CD4-positive, CD25-positive, alpha-beta regulatory T cell (primary cell): ENCODE data around the gene SEMA5A. TPM values are rescaled to one million over a fixed set of nuclear protein-coding genes. Genes with fewer than 3 reads are reported as not detected.

Experiments used
- ATAC-seq, 2 donors: fragments of 150-1000 bp; cut with Tn5 transposase; one replicate each; pipeline ENCODE4 v1.10.0; 2021; ENCODE audit warnings: low read depth in 2 of 2, moderate number of reproducible peaks in 2 of 2, moderate library complexity in 1 of 2
- DNase-seq, 3 donors: peaks; one replicate each; pipeline versions ENCODE4 v3.0.0 to v3.0.0-alpha.2; 2012 to 2022; ENCODE audit warnings: mixed read lengths in 1 of 3
- H3K27ac ChIP-seq: one replicate; pipeline ENCODE4 v1.7.0; 2013; ENCODE audit warnings: mild to moderate bottlenecking, low read length; ENCODE audit not compliant: insufficient read depth, poor library complexity, severe bottlenecking
- H3K27me3 ChIP-seq: one replicate; pipeline ENCODE4 v1.7.0; 2013; ENCODE audit warnings: low read length; ENCODE audit not compliant: control insufficient read depth, insufficient read depth
- H3K36me3 ChIP-seq: one replicate; pipeline ENCODE4 v1.7.0; 2013; ENCODE audit warnings: mild to moderate bottlenecking, low read length, moderate library complexity; ENCODE audit not compliant: control insufficient read depth, insufficient read depth
- H3K4me1 ChIP-seq: 2 replicates; pipeline ENCODE4 v1.7.0; 2013; ENCODE audit warnings: mild to moderate bottlenecking, low read length; ENCODE audit not compliant: insufficient read depth, control insufficient read depth, poor library complexity, severe bottlenecking
- H3K4me3 ChIP-seq: one replicate; pipeline ENCODE4 v1.7.0; 2013; ENCODE audit warnings: low read depth, mild to moderate bottlenecking, low read length, moderate library complexity
- H3K9me3 ChIP-seq, 2 experiments: 1 replicate in 1 of 2; 2 replicates in 1 of 2; pipeline ENCODE4 v1.7.0; 2013; ENCODE audit warnings: low read length in 2 of 2, mild to moderate bottlenecking in 1 of 2, moderate library complexity in 1 of 2; ENCODE audit not compliant: control insufficient read depth in 2 of 2
- H3K27ac Mint-ChIP-seq, 3 donors: one replicate each; pipeline ENCODE4 v1.8.0; 2020 to 2022; ENCODE audit warnings: mild to moderate bottlenecking in 3 of 3, mixed read lengths in 3 of 3, moderate library complexity in 2 of 3
- H3K27me3 Mint-ChIP-seq: one replicate; pipeline ENCODE4 v1.8.0; 2022; ENCODE audit warnings: mild to moderate bottlenecking, mixed read lengths
- H3K36me3 Mint-ChIP-seq: one replicate; pipeline ENCODE4 v1.8.0; 2020; ENCODE audit warnings: mixed read lengths
- H3K4me1 Mint-ChIP-seq, 4 donors: one replicate each; pipeline ENCODE4 v1.8.0; 2020 to 2022; ENCODE audit warnings: mixed read lengths in 4 of 4, mild to moderate bottlenecking in 1 of 4
- H3K4me3 Mint-ChIP-seq, 4 donors: one replicate each; pipeline ENCODE4 v1.8.0; 2020 to 2022; ENCODE audit warnings: mild to moderate bottlenecking in 4 of 4, mixed read lengths in 4 of 4, moderate library complexity in 3 of 4
- H3K9me3 Mint-ChIP-seq, 7 donors: one replicate each; pipeline ENCODE4 v1.8.0; 2020 to 2022; ENCODE audit warnings: mixed read lengths in 7 of 7, mild to moderate bottlenecking in 3 of 7, moderate library complexity in 2 of 7
- polyA plus RNA-seq, 4 donors: library from polyadenylated mRNA; unstranded; fragments of 300-500 nt; fragmentation: Illumina TruSeq; gene quantifications; one replicate each; pipeline ENCODE4 v1.2.3, GENCODE V29; 2021
- total RNA-seq: library from RNA; stranded (reverse); gene quantifications from one replicate; pipeline ENCODE4 v1.2.3, GENCODE V29; 2022

SEMA5A gene
- total and polyA plus RNA-seq, 5 donors from 2014 or later = 0.22 to 2.8 (median 0.31) TPM; not detected in 2

DNA sequence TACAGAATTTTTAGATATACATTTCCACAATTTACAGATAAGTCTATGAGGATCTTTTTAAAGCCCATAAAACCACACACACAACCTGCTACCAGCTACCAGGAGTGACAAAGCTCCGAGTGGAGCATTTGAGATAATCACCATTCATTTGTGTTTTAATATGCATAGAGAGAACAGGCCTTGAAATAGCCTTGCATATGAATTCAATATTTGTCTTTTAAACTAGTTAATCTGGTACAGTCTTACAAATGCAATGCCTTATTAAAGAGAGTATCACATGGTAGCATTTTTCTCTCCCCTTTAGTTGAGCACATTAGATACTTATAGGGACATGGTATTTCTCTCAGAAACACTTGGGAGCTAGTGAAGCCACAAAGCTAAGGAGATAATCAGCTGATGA, 49.1 kb downstream of the SEMA5A start:
- DNase-seq (no peak), ATAC-seq (no peak)
- Mint-ChIP-seq H3K27me3 (no peaks in the 10 kb centered on the region), H3K36me3 (no peaks in the 10 kb centered on the region), H3K9me3 (peaks cover 0 to 9% (median 0%) of the 10 kb centered on the region in 7 donors), H3K27ac (no peak overlapping the region), H3K4me1 (no peaks in the 10 kb centered on the region), H3K4me3 (no peak overlapping the region)
- no peak overlapping the region for H3K4me3 ChIP-seq
- H3K36me3 ChIP-seq = no peaks in the 10 kb centered on the region
- no peaks in the 10 kb centered on the region for H3K4me1 ChIP-seq
- no peaks in the 10 kb centered on the region for H3K27me3 ChIP-seq
- no peaks in the 10 kb centered on the region for H3K9me3 ChIP-seq
- H3K27ac ChIP-seq = no peak overlapping the region

DNA sequence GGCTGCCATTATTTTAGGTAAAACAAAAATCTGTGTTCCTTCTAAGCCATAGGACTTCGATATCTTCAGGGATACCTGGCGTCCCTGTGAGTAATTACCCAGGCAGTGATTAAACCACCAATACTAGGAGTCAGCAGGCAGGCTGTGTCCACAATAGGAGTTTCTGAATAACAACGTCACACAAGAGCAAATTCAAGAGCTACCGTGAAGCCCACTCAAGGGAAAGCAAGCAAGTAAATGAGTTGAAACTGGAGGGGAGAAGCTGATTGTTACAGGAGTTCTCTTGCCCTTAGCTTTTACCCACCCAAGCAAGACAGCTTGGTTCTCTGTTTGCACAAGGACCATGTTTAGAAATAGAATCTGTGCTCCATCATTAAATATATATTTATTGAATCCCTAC, 50.8 kb downstream of the SEMA5A start:
- no peak overlapping the region for H3K4me3 Mint-ChIP-seq
- ATAC-seq (no peak), DNase-seq (no peak)
- peaks cover 0 to 6% (median 0%) of the 10 kb centered on the region in 7 donors for H3K9me3 Mint-ChIP-seq
- Histone ChIP-seq H3K36me3 (no peaks in the 10 kb centered on the region), H3K27me3 (no peaks in the 10 kb centered on the region), H3K27ac (no peak overlapping the region), H3K4me3 (no peak overlapping the region), H3K9me3 (no peaks in the 10 kb centered on the region), H3K4me1 (no peaks in the 10 kb centered on the region)
- no peaks in the 10 kb centered on the region for H3K4me1 Mint-ChIP-seq
- no peaks in the 10 kb centered on the region for H3K36me3 Mint-ChIP-seq
- H3K27ac Mint-ChIP-seq = no peak overlapping the region
- no peaks in the 10 kb centered on the region for H3K27me3 Mint-ChIP-seq

DNA sequence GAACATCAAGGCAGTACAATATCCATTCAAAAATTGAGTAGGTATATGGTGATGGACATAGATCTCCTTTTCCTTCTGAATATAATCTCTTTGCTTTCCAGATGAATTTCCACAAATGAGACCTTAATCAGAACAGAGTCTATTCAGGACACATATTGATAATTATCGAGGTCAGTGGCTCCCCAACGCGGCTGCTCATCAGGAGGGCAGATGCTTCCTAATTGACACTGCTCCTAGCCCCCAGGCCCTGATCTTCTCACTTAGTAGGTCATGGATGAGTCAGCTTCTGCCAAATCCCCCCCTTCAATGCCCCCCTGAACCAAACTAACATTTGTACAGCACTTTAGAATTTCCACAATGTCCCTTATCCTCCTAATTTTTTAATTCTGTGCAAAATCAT, 51.6 kb downstream of the SEMA5A start:
- H3K36me3 Mint-ChIP-seq = no peaks in the 10 kb centered on the region
- H3K27me3 Mint-ChIP-seq = no peaks in the 10 kb centered on the region
- peaks cover 0 to 6% (median 0%) of the 10 kb centered on the region in 7 donors for H3K9me3 Mint-ChIP-seq

DNA sequence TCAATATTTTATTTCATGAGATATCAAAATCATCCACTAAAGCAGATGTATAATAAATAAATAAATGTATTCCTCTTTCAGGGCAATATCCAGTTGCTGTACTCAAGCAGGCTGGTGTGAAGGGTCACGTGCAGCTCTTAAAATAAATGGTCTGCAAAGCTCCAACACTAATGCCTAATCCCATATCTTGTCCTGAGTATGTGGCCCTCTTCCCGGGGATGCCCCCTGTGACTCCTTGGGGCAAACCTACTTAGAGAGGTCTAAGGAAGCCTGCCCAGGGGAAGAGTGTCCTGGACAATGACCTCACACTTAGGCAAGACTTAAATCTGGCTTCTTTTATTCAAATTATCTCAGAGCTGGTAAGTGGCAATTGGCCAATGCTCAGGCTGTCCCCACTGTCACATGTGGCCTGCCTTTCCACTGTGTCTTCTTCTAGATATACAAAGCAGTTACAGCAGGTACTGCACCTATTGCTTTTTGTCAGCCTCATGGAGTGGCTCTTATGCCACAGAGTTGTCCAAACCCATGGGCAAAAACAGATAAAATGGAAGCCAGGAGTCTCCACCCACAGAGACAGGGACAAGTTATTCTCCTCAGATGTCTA, 55.3 kb downstream of the SEMA5A start:
- H3K36me3 Mint-ChIP-seq = no peaks in the 10 kb centered on the region
- H3K27me3 Mint-ChIP-seq = no peaks in the 10 kb centered on the region
- H3K4me1 Mint-ChIP-seq = no peaks in the 10 kb centered on the region
- H3K27ac ChIP-seq = no peak overlapping the region
- H3K4me1 ChIP-seq = no peaks in the 10 kb centered on the region
- H3K36me3 ChIP-seq = no peaks in the 10 kb centered on the region
- no peak overlapping the region for H3K4me3 Mint-ChIP-seq
- H3K4me3 ChIP-seq = no peak overlapping the region
- peaks cover 0 to 6% (median 2%) of the 10 kb centered on the region in 7 donors for H3K9me3 Mint-ChIP-seq
- H3K27ac Mint-ChIP-seq = no peak overlapping the region
- no peak for ATAC-seq
- no peaks in the 10 kb centered on the region for H3K27me3 ChIP-seq
- no peak for DNase-seq
- no peaks in the 10 kb centered on the region for H3K9me3 ChIP-seq

More for the DNA sequence above, 51.6 kb downstream of the SEMA5A start:
- Histone ChIP-seq H3K27me3 (no peaks in the 10 kb centered on the region), H3K4me3 (no peak overlapping the region), H3K4me1 (no peaks in the 10 kb centered on the region), H3K36me3 (no peaks in the 10 kb centered on the region), H3K27ac (no peak overlapping the region), H3K9me3 (no peaks in the 10 kb centered on the region)
- ATAC-seq = no peak
- Mint-ChIP-seq H3K4me1 (no peaks in the 10 kb centered on the region), H3K4me3 (no peak overlapping the region), H3K27ac (no peak overlapping the region)
- no peak for DNase-seq

DNA sequence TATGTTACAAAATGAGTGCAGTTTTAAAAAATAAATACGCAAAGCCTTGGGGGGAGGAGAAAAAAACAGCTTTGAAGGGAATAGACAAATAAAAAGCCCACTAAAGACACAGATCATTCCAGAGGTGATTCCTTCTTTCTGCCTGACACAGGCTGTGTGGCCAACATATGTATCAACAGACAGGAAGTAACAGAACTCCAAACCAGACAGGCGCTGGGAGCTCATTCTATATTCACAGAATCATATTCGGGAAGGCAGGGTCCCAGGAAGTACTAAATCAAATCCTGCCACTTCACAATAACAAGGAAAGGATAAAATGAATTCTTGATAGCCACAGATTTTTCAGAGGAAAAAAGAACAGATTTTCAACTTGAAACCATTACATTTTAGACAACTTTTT, 62.1 kb downstream of the SEMA5A start:
- H3K4me1 ChIP-seq = no peaks in the 10 kb centered on the region
- no peak overlapping the region for H3K4me3 ChIP-seq
- Mint-ChIP-seq H3K36me3 (no peaks in the 10 kb centered on the region), H3K4me1 (no peaks in the 10 kb centered on the region), H3K27ac (no peak overlapping the region), H3K4me3 (no peak overlapping the region), H3K9me3 (peaks cover 0 to 15% (median 4%) of the 10 kb centered on the region in 7 donors), H3K27me3 (no peaks in the 10 kb centered on the region)
- ATAC-seq (no peak), DNase-seq (no peak)
- no peaks in the 10 kb centered on the region for H3K27me3 ChIP-seq
- H3K36me3 ChIP-seq = no peaks in the 10 kb centered on the region
- no peak overlapping the region for H3K27ac ChIP-seq
- no peaks in the 10 kb centered on the region for H3K9me3 ChIP-seq

DNA sequence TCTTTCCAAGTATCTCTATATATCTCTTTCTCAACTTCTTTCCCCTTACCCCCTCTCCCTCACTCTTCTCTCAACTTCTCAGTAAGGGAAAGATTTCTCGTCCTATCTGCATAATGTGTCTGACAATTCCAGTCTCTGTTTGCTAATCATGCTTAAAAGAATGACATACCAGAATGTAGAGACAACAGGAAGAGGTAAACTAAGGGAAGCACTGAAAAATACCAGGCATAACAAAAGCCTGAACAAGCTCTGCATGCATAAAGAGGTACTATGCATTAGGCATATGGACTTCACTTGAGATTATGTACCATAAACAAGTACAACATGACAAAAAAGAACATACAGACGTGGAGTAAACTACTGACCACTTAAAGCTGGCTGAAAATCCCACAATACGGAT, 62.6 kb downstream of the SEMA5A start:
- H3K4me3 Mint-ChIP-seq = no peak overlapping the region
- no peak overlapping the region for H3K27ac ChIP-seq
- H3K9me3 Mint-ChIP-seq = peaks cover 0 to 19% (median 9%) of the 10 kb centered on the region in 7 donors
- no peaks in the 10 kb centered on the region for H3K27me3 Mint-ChIP-seq
- no peaks in the 10 kb centered on the region for H3K4me1 Mint-ChIP-seq
- no peaks in the 10 kb centered on the region for H3K9me3 ChIP-seq
- H3K36me3 ChIP-seq = no peaks in the 10 kb centered on the region
- H3K27ac Mint-ChIP-seq = no peak overlapping the region
- H3K27me3 ChIP-seq = no peaks in the 10 kb centered on the region
- no peak for ATAC-seq
- no peak overlapping the region for H3K4me3 ChIP-seq
- H3K36me3 Mint-ChIP-seq = no peaks in the 10 kb centered on the region
- H3K4me1 ChIP-seq = no peaks in the 10 kb centered on the region
- DNase-seq = no peak

DNA sequence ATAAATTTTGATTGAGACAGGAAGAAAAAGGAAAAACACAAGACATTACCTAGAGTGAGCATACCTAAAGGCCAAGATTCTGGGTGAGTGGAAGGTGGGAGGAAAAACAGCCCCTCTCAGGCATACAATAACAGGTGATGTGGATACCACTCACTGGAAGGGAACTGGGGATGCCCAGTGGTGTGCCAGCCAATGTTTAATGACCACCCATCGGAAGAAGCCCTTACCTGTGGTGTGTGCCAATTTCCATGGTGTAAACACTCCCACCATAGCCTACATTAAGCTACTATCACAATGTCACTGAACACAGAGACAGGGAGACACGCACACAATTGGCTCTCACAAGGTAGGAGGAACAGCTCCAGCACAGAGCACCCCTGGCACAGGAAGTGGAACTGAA, 63.5 kb downstream of the SEMA5A start:
- H3K4me1 Mint-ChIP-seq = no peaks in the 10 kb centered on the region
- DNase-seq = no peak

DNA sequence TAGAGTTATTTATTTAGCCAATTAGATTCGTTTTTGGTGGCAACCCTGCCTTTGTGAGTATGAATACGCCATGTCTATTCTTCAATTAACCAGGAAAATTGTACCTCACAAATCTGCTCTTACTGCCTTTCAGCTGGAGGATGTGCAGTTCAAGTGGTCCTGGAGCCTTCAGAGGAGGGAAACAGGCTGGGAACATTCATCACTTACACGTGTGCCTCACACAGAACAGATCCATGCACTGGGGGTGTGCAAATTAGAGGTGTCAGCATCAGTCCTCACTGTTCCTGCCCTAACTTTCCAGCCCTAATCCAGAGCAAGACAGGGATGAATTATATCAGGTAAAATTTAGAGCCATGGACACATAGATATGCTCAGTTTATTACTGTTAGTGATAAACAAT, 65.4 kb downstream of the SEMA5A start:
- Mint-ChIP-seq H3K27ac (no peak overlapping the region), H3K36me3 (no peaks in the 10 kb centered on the region), H3K27me3 (no peaks in the 10 kb centered on the region), H3K4me1 (no peaks in the 10 kb centered on the region), H3K9me3 (peaks cover 0 to 28% (median 13%) of the 10 kb centered on the region in 7 donors), H3K4me3 (no peak overlapping the region)
- Histone ChIP-seq H3K27ac (no peak overlapping the region), H3K36me3 (no peaks in the 10 kb centered on the region), H3K4me3 (no peak overlapping the region), H3K4me1 (no peaks in the 10 kb centered on the region), H3K27me3 (no peaks in the 10 kb centered on the region), H3K9me3 (peaks cover 2 to 15% of the 10 kb centered on the region in 2 experiments)
- DNase-seq (no peak), ATAC-seq (no peak)

More for the DNA sequence above, 63.5 kb downstream of the SEMA5A start:
- no peak for ATAC-seq
- peaks cover 0 to 22% (median 9%) of the 10 kb centered on the region in 7 donors for H3K9me3 Mint-ChIP-seq
- Histone ChIP-seq H3K36me3 (no peaks in the 10 kb centered on the region), H3K27me3 (no peaks in the 10 kb centered on the region), H3K4me3 (no peak overlapping the region), H3K27ac (no peak overlapping the region), H3K4me1 (no peaks in the 10 kb centered on the region), H3K9me3 (peaks cover 0 to 7% of the 10 kb centered on the region in 2 experiments)
- no peaks in the 10 kb centered on the region for H3K36me3 Mint-ChIP-seq
- no peak overlapping the region for H3K27ac Mint-ChIP-seq
- no peak overlapping the region for H3K4me3 Mint-ChIP-seq
- H3K27me3 Mint-ChIP-seq = no peaks in the 10 kb centered on the region
